ENCODE data around the gene SLC35B4. TPM values are rescaled to one million over a fixed set of nuclear protein-coding genes. Genes with fewer than 3 reads are reported as not detected.

Gene SLC35B4
- total and polyA plus RNA-seq, 2 donors (not counting 1 experiment from before 2014, with no cell fraction given), result 6.0 to 14.8 TPM

DNA sequence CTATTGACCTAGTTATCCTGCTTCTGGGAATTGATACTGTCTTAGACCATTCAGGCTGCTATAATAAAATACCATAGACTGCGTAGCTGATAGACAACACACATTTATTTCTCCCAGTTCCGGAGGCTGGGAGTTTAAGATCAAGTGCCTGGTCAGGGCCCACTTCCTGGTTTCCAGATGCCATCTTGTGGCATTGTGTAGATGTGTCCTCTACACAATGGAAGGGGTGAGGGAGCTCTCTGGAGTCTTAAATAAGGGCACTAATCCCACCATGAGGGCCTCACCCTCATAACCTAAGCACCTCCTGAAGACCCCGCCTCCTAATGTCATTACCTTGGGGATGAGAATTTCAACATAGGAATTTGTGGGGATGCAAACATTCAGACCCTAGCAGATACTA, 62.4 kb downstream of the SLC35B4 start:
- CTCF ChIA-PET, result no interaction called here
- ATAC-seq (ENCODE audit: low read depth), result no peak
- Histone ChIP-seq H3K9me3 (ENCODE audit: control extremely low read depth in 1 of 3, control insufficient read depth in 2 of 3, insufficient read depth in 1 of 3, low read length in 2 of 3) (no peaks in the 10 kb centered on the region), H3K79me2 (ENCODE audit: control insufficient read depth, insufficient read depth, low read length) (no peaks in the 10 kb centered on the region), H3K27ac (ENCODE audit: low read length in 2 of 2) (no peak overlapping the region), H3K4me2 (replicated peaks; ENCODE audit: low read depth, low read length, poor library complexity, severe bottlenecking) (no peak overlapping the region), H4K20me1 (ENCODE audit: control insufficient read depth, insufficient read depth, low read length, poor library complexity, severe bottlenecking) (no peaks in the 10 kb centered on the region), H3K9ac (ENCODE audit: low read length) (no peak overlapping the region), H3K4me3 (ENCODE audit: control extremely low read depth in 1 of 5, extremely low read depth in 1 of 5, insufficient read depth in 1 of 5, low read depth in 2 of 5, low read length in 4 of 5) (no peak overlapping the region), H3K27me3 (replicated peaks in 1 of 4; ENCODE audit: control extremely low read depth in 1 of 4, control insufficient read depth in 3 of 4, insufficient read depth in 4 of 4, low read length in 3 of 4) (no peaks in the 10 kb centered on the region), H3K4me1 (ENCODE audit: control insufficient read depth in 2 of 2, insufficient read depth in 2 of 2, low read length in 2 of 2) (no peaks in the 10 kb centered on the region), H3K36me3 (replicated peaks in 1 of 2; ENCODE audit: control extremely low read depth in 1 of 2, control insufficient read depth in 1 of 2, extremely low read depth in 1 of 2, insufficient read depth in 2 of 2, low read length in 1 of 2) (no peaks in the 10 kb centered on the region), H2AFZ (ENCODE audit: insufficient read depth, low read depth, low read length, poor library complexity, severe bottlenecking) (no peak overlapping the region)
- TF ChIP-seq, protein P1, sequence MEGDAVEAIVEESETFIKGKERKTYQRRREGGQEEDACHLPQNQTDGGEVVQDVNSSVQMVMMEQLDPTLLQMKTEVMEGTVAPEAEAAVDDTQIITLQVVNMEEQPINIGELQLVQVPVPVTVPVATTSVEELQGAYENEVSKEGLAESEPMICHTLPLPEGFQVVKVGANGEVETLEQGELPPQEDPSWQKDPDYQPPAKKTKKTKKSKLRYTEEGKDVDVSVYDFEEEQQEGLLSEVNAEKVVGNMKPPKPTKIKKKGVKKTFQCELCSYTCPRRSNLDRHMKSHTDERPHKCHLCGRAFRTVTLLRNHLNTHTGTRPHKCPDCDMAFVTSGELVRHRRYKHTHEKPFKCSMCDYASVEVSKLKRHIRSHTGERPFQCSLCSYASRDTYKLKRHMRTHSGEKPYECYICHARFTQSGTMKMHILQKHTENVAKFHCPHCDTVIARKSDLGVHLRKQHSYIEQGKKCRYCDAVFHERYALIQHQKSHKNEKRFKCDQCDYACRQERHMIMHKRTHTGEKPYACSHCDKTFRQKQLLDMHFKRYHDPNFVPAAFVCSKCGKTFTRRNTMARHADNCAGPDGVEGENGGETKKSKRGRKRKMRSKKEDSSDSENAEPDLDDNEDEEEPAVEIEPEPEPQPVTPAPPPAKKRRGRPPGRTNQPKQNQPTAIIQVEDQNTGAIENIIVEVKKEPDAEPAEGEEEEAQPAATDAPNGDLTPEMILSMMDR (IDR thresholded peaks at IDR 0.05), result no peak
- TF ChIP-seq EZH2 (IDR thresholded peaks at IDR 0.05; ENCODE audit: borderline replicate concordance, insufficient read depth, low read depth, low read length, poor library complexity, severe bottlenecking), result no peak
- DNase-seq, result no peak
- Mint-ChIP-seq H3K4me1 (no peaks in the 10 kb centered on the region), H3K27me3 (no peaks in the 10 kb centered on the region), H3K4me3 (no peak overlapping the region), H3K9me3 (ENCODE audit: insufficient read depth) (peaks cover 2% of the 10 kb centered on the region), H3K27ac (no peak overlapping the region)
- intact Hi-C loops (cut with micrococcal nuclease), result no loop called here
- POLR2A ChIA-PET, result no interaction called here
- no CpG with 5 or more reads among the region's 3 CpGs for WGBS (ENCODE audit: insufficient coverage)

DNA sequence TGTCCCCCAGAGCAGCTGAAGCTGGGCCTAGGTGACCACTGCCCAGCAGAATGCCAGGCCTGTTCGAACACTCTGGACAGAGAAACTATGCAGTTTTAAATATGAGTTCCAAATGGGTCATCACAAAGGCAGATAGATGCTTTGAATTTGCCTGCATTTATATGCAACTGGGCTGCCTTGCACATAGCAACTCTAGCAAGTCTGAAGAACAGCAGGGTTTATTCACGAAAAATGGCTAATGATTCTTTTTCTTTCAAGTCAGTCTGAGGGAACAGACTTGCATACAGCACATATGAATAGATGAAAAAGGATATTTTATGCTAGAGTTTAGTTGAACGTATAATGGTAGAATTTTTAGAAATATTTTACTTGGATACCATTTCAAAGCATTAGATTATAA, 68.5 kb downstream of the SLC35B4 start:
- Histone ChIP-seq H3K27me3 (replicated peaks in 1 of 4; ENCODE audit: control extremely low read depth in 1 of 4, control insufficient read depth in 3 of 4, insufficient read depth in 4 of 4, low read length in 3 of 4) (no peaks in the 10 kb centered on the region), H2AFZ (ENCODE audit: insufficient read depth, low read depth, low read length, poor library complexity, severe bottlenecking) (no peak overlapping the region), H3K4me2 (replicated peaks; ENCODE audit: low read depth, low read length, poor library complexity, severe bottlenecking) (no peak overlapping the region), H3K4me3 (ENCODE audit: control extremely low read depth in 1 of 5, extremely low read depth in 1 of 5, insufficient read depth in 1 of 5, low read depth in 2 of 5, low read length in 4 of 5) (no peak overlapping the region), H3K9ac (ENCODE audit: low read length) (no peak overlapping the region), H3K9me3 (ENCODE audit: control extremely low read depth in 1 of 3, control insufficient read depth in 2 of 3, insufficient read depth in 1 of 3, low read length in 2 of 3) (no peaks in the 10 kb centered on the region), H4K20me1 (ENCODE audit: control insufficient read depth, insufficient read depth, low read length, poor library complexity, severe bottlenecking) (no peaks in the 10 kb centered on the region), H3K79me2 (ENCODE audit: control insufficient read depth, insufficient read depth, low read length) (no peaks in the 10 kb centered on the region), H3K36me3 (replicated peaks in 1 of 2; ENCODE audit: control extremely low read depth in 1 of 2, control insufficient read depth in 1 of 2, extremely low read depth in 1 of 2, insufficient read depth in 2 of 2, low read length in 1 of 2) (no peaks in the 10 kb centered on the region), H3K4me1 (ENCODE audit: control insufficient read depth in 2 of 2, insufficient read depth in 2 of 2, low read length in 2 of 2) (no peaks in the 10 kb centered on the region), H3K27ac (ENCODE audit: low read length in 2 of 2) (no peak overlapping the region)
- intact Hi-C loops (cut with micrococcal nuclease), result no loop called here
- WGBS (ENCODE audit: insufficient coverage), result 83% methylated on average over 1 of the region's 3 CpGs
- no peak overlapping the region for H3K4me3 Mint-ChIP-seq
- ATAC-seq (ENCODE audit: low read depth) (no peak), DNase-seq (no peak)
- CTCF ChIA-PET, result no interaction called here
- no peak overlapping the region for H3K27ac Mint-ChIP-seq
- TF ChIP-seq EZH2 (IDR thresholded peaks at IDR 0.05; ENCODE audit: borderline replicate concordance, insufficient read depth, low read depth, low read length, poor library complexity, severe bottlenecking), result no peak
- TF ChIP-seq, protein P1 (IDR thresholded peaks at IDR 0.05), result no peak
- POLR2A ChIA-PET, result no interaction called here
- peaks cover 2% of the 10 kb centered on the region for H3K9me3 Mint-ChIP-seq (ENCODE audit: insufficient read depth)
- no peaks in the 10 kb centered on the region for H3K27me3 Mint-ChIP-seq
- peaks cover 5% of the 10 kb centered on the region for H3K4me1 Mint-ChIP-seq

Measured in B cell (primary cell).